IMR-90 (cell line): ENCODE data around the gene NKPD1.

Experiments used
- CHD1 ChIP-seq: IDR thresholded peaks from 2 replicates; pipeline ENCODE4 v1.6.1; 2012; ENCODE audit warnings: low read depth, low read length, improper control_type of control experiment
- CTCF ChIP-seq: conservative IDR thresholded peaks from 2 replicates; pipeline ENCODE4 v1.5.1; 2012; ENCODE audit warnings: mild to moderate bottlenecking, low read depth, low read length, improper control_type of control experiment
- ELK1 ChIP-seq: fragments of 150-350 bp; IDR thresholded peaks from 2 replicates; pipeline ENCODE4 v1.6.1; 2016; ENCODE audit warnings: low read depth, mild to moderate bottlenecking, low read length, moderate library complexity, borderline replicate concordance
- MAZ ChIP-seq: IDR thresholded peaks from 2 replicates; pipeline ENCODE4 v1.6.1; 2012; ENCODE audit warnings: low read depth, mild to moderate bottlenecking, low read length, improper control_type of control experiment, moderate library complexity, borderline replicate concordance
- POLR2A ChIP-seq: IDR thresholded peaks from 2 replicates; pipeline ENCODE4 v1.6.1; 2012; ENCODE audit warnings: mild to moderate bottlenecking, low read depth, low read length
- RCOR1 ChIP-seq: IDR thresholded peaks from 2 replicates; pipeline ENCODE4 v1.6.1; 2012; ENCODE audit warnings: mild to moderate bottlenecking, low read length, improper control_type of control experiment; ENCODE audit not compliant: insufficient replicate concordance
- SMC3 ChIP-seq: fragments of 150-350 bp; IDR thresholded peaks from 2 replicates; pipeline ENCODE4 v1.6.1; 2016; ENCODE audit warnings: low read depth, mild to moderate bottlenecking, antibody characterized with exemption, low read length, moderate library complexity

GRCh38 chr19:45154064-45154827, 6.5 kb downstream of the NKPD1 start:
- TF ChIP-seq MAZ = no peak
- TF ChIP-seq SMC3 = no peak
- TF ChIP-seq POLR2A = no peak
- TF ChIP-seq CHD1 = no peak
- TF ChIP-seq RCOR1 = no peak
- no peak for TF ChIP-seq CTCF
- TF ChIP-seq ELK1 = no peak
